ENCODE measurements around the gene STXBP5. TPM values are rescaled to one million over a fixed set of nuclear protein-coding genes. Genes with fewer than 3 reads are reported as not detected.

STXBP5 gene
- total and polyA plus RNA-seq, 9 of the 15 experiments (the other 6 are each of a cell fraction or from before 2014, with no cell fraction given), result 23.3 to 172 (median 71.5) TPM

GRCh38 chr6:147222160-147222838, 18.1 kb downstream of the STXBP5 start (continued):
- TF ChIP-seq DEAF1 (CRISPR knock-in tag; IDR thresholded peaks at IDR 0.05) (peak; percentile 40; the same call in 1 of the 2 replicates), FOSL1 (tag; conservative IDR thresholded peaks at IDR 0.05) (peak; percentile 34), ZEB2 (IDR thresholded peaks at IDR 0.05) (peak; percentile 79; the same call in 1 of the 2 replicates), JUNB (CRISPR knock-in tag; conservative IDR thresholded peaks at IDR 0.05) (no peak), TRIM24 (IDR thresholded peaks at IDR 0.05) (peak in 1 of 2 experiments; percentile 77; a peak in 2 of 4 replicates), FOXK1 (CRISPR knock-in tag; IDR thresholded peaks at IDR 0.05; ENCODE audit: borderline replicate concordance) (no peak), CREB5 (CRISPR knock-in tag; IDR thresholded peaks at IDR 0.05) (no peak), ZNF586 (CRISPR knock-in tag; conservative IDR thresholded peaks at IDR 0.05) (no peak), NFIC (IDR thresholded peaks at IDR 0.05) (peak; percentile 26; the same call in 1 of the 2 replicates), SNAPC5 (CRISPR knock-in tag; IDR thresholded peaks at IDR 0.05) (no peak), ZNF408 (CRISPR knock-in tag; IDR thresholded peaks at IDR 0.05; ENCODE audit: low read depth) (no peak), E4F1 (CRISPR knock-in tag; IDR thresholded peaks at IDR 0.05; ENCODE audit: borderline replicate concordance) (no peak), FOXP4 (CRISPR knock-in tag; IDR thresholded peaks at IDR 0.05; ENCODE audit: borderline replicate concordance) (no peak), CHCHD3 (CRISPR knock-in tag; IDR thresholded peaks at IDR 0.05) (no peak), SAFB (IDR thresholded peaks at IDR 0.05; ENCODE audit: borderline replicate concordance, low read depth, low read length) (no peak), HMGXB4 (CRISPR knock-in tag; IDR thresholded peaks at IDR 0.05) (no peak), WHSC1 (IDR thresholded peaks at IDR 0.05; ENCODE audit: low read length) (no peak), ZNF75A (CRISPR knock-in tag; IDR thresholded peaks at IDR 0.05) (no peak), ADNP (tag; IDR thresholded peaks at IDR 0.05) (no peak), MCM7 (IDR thresholded peaks at IDR 0.05) (no peak)

Data from K562 (cell line).